Sigmoid colon (tissue), 4 donors: ENCODE data around the gene CCDC85A.

ENCODE experiments used
- CTCF ChIP-seq, 4 experiments: fragments of 450-650 bp in 3 of 4; fragments of 200-600 bp in 1 of 4; IDR thresholded peaks; one replicate each; pipeline ENCODE4 v1.5.1; 2016 to 2019; ENCODE audit warnings: antibody characterized with exemption in 4 of 4, mild to moderate bottlenecking in 3 of 4, moderate library complexity in 2 of 4
- POLR2A ChIP-seq, 2 donors: fragments of 450-650 bp; IDR thresholded peaks; one replicate each; pipeline ENCODE4 v1.6.1; 2016; ENCODE audit warnings: antibody characterized with exemption in 2 of 2, mild to moderate bottlenecking in 2 of 2, moderate library complexity in 2 of 2
- POLR2AphosphoS5 ChIP-seq, 4 donors: sonication (generic); formaldehyde crosslinking; IDR thresholded peaks; one replicate each; pipeline ENCODE4 v1.6.1; 2017; ENCODE audit warnings: antibody characterized with exemption in 4 of 4

- TF ChIP-seq CTCF (IDR thresholded peaks at IDR 0.05) (no peak), POLR2AphosphoS5 (IDR thresholded peaks at IDR 0.05) (no peak), POLR2A (IDR thresholded peaks at IDR 0.05) (no peak)
These were observed 33.3 kb downstream of the CCDC85A start for GRCh38 chr2:56217106-56217505.
